ENCODE results near the gene SDF2. TPM values are rescaled to one million over a fixed set of nuclear protein-coding genes. Genes with fewer than 3 reads are reported as not detected.
"Not testable (repeated sequence)": the region's sequence is repeated elsewhere in the genome, so short reads cannot be mapped to it uniquely, and the experiment has no call there.

Gene SDF2
- total and polyA plus RNA-seq, 4 donors = 43.3 to 73.8 (median 68.7) TPM

GRCh38 chr17:28662527-28662829, 772 bp upstream of the SDF2 start:
- Histone ChIP-seq H3K36me3 (ENCODE audit: control insufficient read depth, insufficient read depth, low read length) (peaks cover 27% of the 10 kb centered on the region), H3K4me3 (ENCODE audit: low read depth, low read length) (peak overlapping the region; percentile 92), H3K4me1 (ENCODE audit: control insufficient read depth, insufficient read depth, low read length) (no peaks in the 10 kb centered on the region), H3K9me3 (ENCODE audit: control insufficient read depth, insufficient read depth, low read length) (no peaks in the 10 kb centered on the region), H3K27me3 (ENCODE audit: control insufficient read depth, insufficient read depth, low read length) (no peaks in the 10 kb centered on the region), H3K27ac (ENCODE audit: low read depth, low read length) (peak overlapping the region; percentile 96)
- no peak for DNase-seq (ENCODE audit: low read depth in 4 of 6, low spot score in 6 of 6)
- WGBS (ENCODE audit: insufficient coverage) = 0% methylated on average over 8 of the region's 10 CpGs

- H3K36me3 ChIP-seq (ENCODE audit: control insufficient read depth, insufficient read depth, low read length) = peaks cover 36% of the 10 kb centered on the region
- H3K27ac ChIP-seq (ENCODE audit: low read depth, low read length); H3K9me3 ChIP-seq (ENCODE audit: control insufficient read depth, insufficient read depth, low read length); H3K4me3 ChIP-seq (ENCODE audit: low read depth, low read length); DNase-seq (ENCODE audit: low read depth in 4 of 6, low spot score in 6 of 6); H3K4me1 ChIP-seq (ENCODE audit: control insufficient read depth, insufficient read depth, low read length); H3K27me3 ChIP-seq (ENCODE audit: control insufficient read depth, insufficient read depth, low read length): not testable (repeated sequence)
- 96% methylated on average over 23 of the region's 23 CpGs for WGBS (ENCODE audit: insufficient coverage)
Measured at GRCh38 chr17:28659497-28659881, 2.2 kb downstream of the SDF2 start.

GRCh38 chr17:28658766-28659496, 2.8 kb downstream of the SDF2 start:
- 96% methylated on average over 38 of the region's 46 CpGs for WGBS (ENCODE audit: insufficient coverage)
- not testable (repeated sequence) for DNase-seq (ENCODE audit: low read depth in 4 of 6, low spot score in 6 of 6); H3K4me1 ChIP-seq (ENCODE audit: control insufficient read depth, insufficient read depth, low read length); H3K27ac ChIP-seq (ENCODE audit: low read depth, low read length); H3K4me3 ChIP-seq (ENCODE audit: low read depth, low read length); H3K9me3 ChIP-seq (ENCODE audit: control insufficient read depth, insufficient read depth, low read length); H3K27me3 ChIP-seq (ENCODE audit: control insufficient read depth, insufficient read depth, low read length)
- H3K36me3 ChIP-seq (ENCODE audit: control insufficient read depth, insufficient read depth, low read length) = peaks cover 40% of the 10 kb centered on the region

- not testable (repeated sequence) for H3K27ac ChIP-seq (ENCODE audit: low read depth, low read length)
- WGBS (ENCODE audit: insufficient coverage) = 100% methylated on average over 2 of the region's 8 CpGs
Measured at GRCh38 chr17:28658342-28658741, 3.4 kb downstream of the SDF2 start.

GRCh38 chr17:28657756-28658155, 4.0 kb downstream of the SDF2 start:
- DNase-seq (ENCODE audit: low read depth in 4 of 6, low spot score in 6 of 6) = no peak
- 100% methylated on average over 1 of the region's 5 CpGs for WGBS (ENCODE audit: insufficient coverage)
- Histone ChIP-seq H3K4me1 (ENCODE audit: control insufficient read depth, insufficient read depth, low read length) (no peaks in the 10 kb centered on the region), H3K27me3 (ENCODE audit: control insufficient read depth, insufficient read depth, low read length) (no peaks in the 10 kb centered on the region), H3K36me3 (ENCODE audit: control insufficient read depth, insufficient read depth, low read length) (peaks cover 47% of the 10 kb centered on the region), H3K27ac (ENCODE audit: low read depth, low read length) (no peak overlapping the region), H3K9me3 (ENCODE audit: control insufficient read depth, insufficient read depth, low read length) (no peaks in the 10 kb centered on the region), H3K4me3 (ENCODE audit: low read depth, low read length) (no peak overlapping the region)

More at GRCh38 chr17:28658342-28658741, 3.4 kb downstream of the SDF2 start:
- not testable (repeated sequence) for H3K4me1 ChIP-seq (ENCODE audit: control insufficient read depth, insufficient read depth, low read length); H3K27me3 ChIP-seq (ENCODE audit: control insufficient read depth, insufficient read depth, low read length); DNase-seq (ENCODE audit: low read depth in 4 of 6, low spot score in 6 of 6); H3K9me3 ChIP-seq (ENCODE audit: control insufficient read depth, insufficient read depth, low read length); H3K4me3 ChIP-seq (ENCODE audit: low read depth, low read length)
- H3K36me3 ChIP-seq (ENCODE audit: control insufficient read depth, insufficient read depth, low read length) = peaks cover 46% of the 10 kb centered on the region

- no peak overlapping the region for H3K4me3 ChIP-seq (ENCODE audit: low read depth, low read length)
- peaks cover 63% of the 10 kb centered on the region for H3K36me3 ChIP-seq (ENCODE audit: control insufficient read depth, insufficient read depth, low read length)
- no peak for DNase-seq (ENCODE audit: low read depth in 4 of 6, low spot score in 6 of 6)
- no peaks in the 10 kb centered on the region for H3K4me1 ChIP-seq (ENCODE audit: control insufficient read depth, insufficient read depth, low read length)
- no peak overlapping the region for H3K27ac ChIP-seq (ENCODE audit: low read depth, low read length)
- 90% methylated on average over 3 of the region's 5 CpGs for WGBS (ENCODE audit: insufficient coverage)
- no peaks in the 10 kb centered on the region for H3K27me3 ChIP-seq (ENCODE audit: control insufficient read depth, insufficient read depth, low read length)
- H3K9me3 ChIP-seq (ENCODE audit: control insufficient read depth, insufficient read depth, low read length) = no peaks in the 10 kb centered on the region
Measured at GRCh38 chr17:28655160-28655559, 6.5 kb downstream of the SDF2 start.

- Histone ChIP-seq H3K27ac (ENCODE audit: low read depth, low read length) (no peak overlapping the region), H3K4me3 (ENCODE audit: low read depth, low read length) (no peak overlapping the region), H3K27me3 (ENCODE audit: control insufficient read depth, insufficient read depth, low read length) (no peaks in the 10 kb centered on the region), H3K4me1 (ENCODE audit: control insufficient read depth, insufficient read depth, low read length) (peaks cover 13% of the 10 kb centered on the region), H3K36me3 (ENCODE audit: control insufficient read depth, insufficient read depth, low read length) (peaks cover 30% of the 10 kb centered on the region), H3K9me3 (ENCODE audit: control insufficient read depth, insufficient read depth, low read length) (no peaks in the 10 kb centered on the region)
- 78% methylated on average over 1 of the region's 2 CpGs for WGBS (ENCODE audit: insufficient coverage)
- DNase-seq (ENCODE audit: low read depth in 4 of 6, low spot score in 6 of 6) = no peak
Measured at GRCh38 chr17:28648698-28649097, 13.0 kb downstream of the SDF2 start.

- H3K36me3 ChIP-seq (ENCODE audit: control insufficient read depth, insufficient read depth, low read length) = peaks cover 35% of the 10 kb centered on the region
- no peak overlapping the region for H3K4me3 ChIP-seq (ENCODE audit: low read depth, low read length)
- no peak for DNase-seq (ENCODE audit: low read depth in 4 of 6, low spot score in 6 of 6)
- peak overlapping the region; percentile 95 for H3K27ac ChIP-seq (ENCODE audit: low read depth, low read length)
- H3K27me3 ChIP-seq (ENCODE audit: control insufficient read depth, insufficient read depth, low read length) = no peaks in the 10 kb centered on the region
- 87% methylated on average over 7 of the region's 12 CpGs for WGBS (ENCODE audit: insufficient coverage)
- H3K4me1 ChIP-seq (ENCODE audit: control insufficient read depth, insufficient read depth, low read length) = peaks cover 13% of the 10 kb centered on the region
- H3K9me3 ChIP-seq (ENCODE audit: control insufficient read depth, insufficient read depth, low read length) = no peaks in the 10 kb centered on the region
Measured at GRCh38 chr17:28646039-28646754, 15.5 kb downstream of the SDF2 start.

GRCh38 chr17:28645576-28645939, 16.1 kb downstream of the SDF2 start:
- Histone ChIP-seq H3K27ac (ENCODE audit: low read depth, low read length) (peak overlapping the region; percentile 95), H3K36me3 (ENCODE audit: control insufficient read depth, insufficient read depth, low read length) (peaks cover 31% of the 10 kb centered on the region)
- DNase-seq (ENCODE audit: low read depth in 4 of 6, low spot score in 6 of 6) = no peak

More at GRCh38 chr17:28645576-28645939, 16.1 kb downstream of the SDF2 start:
- H3K9me3 ChIP-seq (ENCODE audit: control insufficient read depth, insufficient read depth, low read length) = no peaks in the 10 kb centered on the region
- no peaks in the 10 kb centered on the region for H3K27me3 ChIP-seq (ENCODE audit: control insufficient read depth, insufficient read depth, low read length)
- peaks cover 13% of the 10 kb centered on the region for H3K4me1 ChIP-seq (ENCODE audit: control insufficient read depth, insufficient read depth, low read length)
- 28% methylated on average over 3 of the region's 8 CpGs for WGBS (ENCODE audit: insufficient coverage)
- peak overlapping the region; percentile 77 for H3K4me3 ChIP-seq (ENCODE audit: low read depth, low read length)
